ENCODE measurements around the gene WHRN.

- TF ChIP-seq CTCF (IDR thresholded peaks at IDR 0.05): no peak
- TF ChIP-seq POLR2A (IDR thresholded peaks at IDR 0.05): no peak
- no peak for TF ChIP-seq POLR2AphosphoS5 (IDR thresholded peaks at IDR 0.05)
- TF ChIP-seq EP300 (IDR thresholded peaks at IDR 0.05; ENCODE audit: low read depth): no peak
Measured at GRCh38 chr9:114370251-114370967, 134.9 kb downstream of the WHRN start.

Measured in transverse colon (tissue), 4 donors.